Measurements from ENCODE around the gene MRPL9.

GRCh38 chr1:151729157-151729965, 33.9 kb downstream of the MRPL9 start:
- no peak for TF ChIP-seq CTCF (IDR thresholded peaks at IDR 0.05)
- no peak for TF ChIP-seq EZH2 (IDR thresholded peaks at IDR 0.05)
- TF ChIP-seq EZH2phosphoT487 (IDR thresholded peaks at IDR 0.05), result no peak
